Measurements from ENCODE around the gene VSTM5.

GRCh38 chr11:93814966-93815633 is 35.3 kb downstream of the VSTM5 start:
- TF ChIP-seq CTCF (IDR thresholded peaks at IDR 0.05) (no peak), POLR2A (IDR thresholded peaks at IDR 0.05) (no peak)

Data from body of pancreas (tissue), 4 donors.